Right renal pelvis (tissue), 4 donors: ENCODE data around the gene RNF151. TPM values are rescaled to one million over a fixed set of nuclear protein-coding genes. Genes with fewer than 3 reads are reported as not detected.
"Not testable (repeated sequence)": the region's sequence is repeated elsewhere in the genome, so short reads cannot be mapped to it uniquely, and the experiment has no call there.

ENCODE experiments used
- DNase-seq, 4 donors: peaks; one replicate each; pipeline ENCODE4 v3.0.0-alpha.2; 2013; ENCODE audit warnings: low read depth in 4 of 4, low spot score in 3 of 4, missing footprints in 1 of 4
- polyA plus RNA-seq, 4 donors: library from polyadenylated mRNA; unstranded; fragments of 120-200 nt; gene quantifications; one replicate each; pipeline ENCODE4 v1.2.1, GENCODE V29; 2013; ENCODE audit not compliant: insufficient read length in 4 of 4

Gene RNF151
- polyA plus RNA-seq, 4 donors: not detected

- no peak for DNase-seq
Measured at GRCh38 chr16:1958715-1959268, 7.9 kb upstream of the RNF151 start.

GRCh38 chr16:1959269-1960039 lies 7.2 kb upstream of the RNF151 start, which contains the start of gene NDUFB10:
NDUFB10 (plus strand) TSS chr16:1959538; CDS start chr16:1959625, 87 bp downstream.
- DNase-seq: peak; percentile 77 to 88 (median 78)

GRCh38 chr16:1960665-1961630 lies 5.7 kb upstream of the RNF151 start:
- no peak for DNase-seq

GRCh38 chr16:1961651-1962067 lies 5.0 kb upstream of the RNF151 start:
- DNase-seq: no peak

GRCh38 chr16:1962161-1963153 lies 4.2 kb upstream of the RNF151 start:
- not testable (repeated sequence) for DNase-seq

GRCh38 chr16:1963806-1964505 lies 2.7 kb upstream of the RNF151 start:
- no peak for DNase-seq

- peak; percentile 93 to 98 (median 96) for DNase-seq
Measured at GRCh38 chr16:1964506-1965395, 1.9 kb upstream of the RNF151 start, which contains the start of gene RPS2. RPS2 (minus strand) TSS chr16:1964826; CDS start chr16:1964625, 201 bp downstream.

- no peak for DNase-seq
Measured at GRCh38 chr16:1965396-1966001, 1.2 kb upstream of the RNF151 start.

- no peak for DNase-seq
Measured at GRCh38 chr16:1968146-1968953, 1.7 kb downstream of the RNF151 start.

- peak; percentile 86 to 90 (median 88) for DNase-seq
Measured at GRCh38 chr16:1971796-1972489, 5.3 kb downstream of the RNF151 start, which contains the start of gene TBL3. TBL3 (plus strand) TSS chr16:1972053; CDS start chr16:1972165, 112 bp downstream.

- DNase-seq: no peak
Measured at GRCh38 chr16:1972490-1972877, 5.8 kb downstream of the RNF151 start.

- DNase-seq: no peak
Measured at GRCh38 chr16:1973461-1974156, 7.0 kb downstream of the RNF151 start.

- no peak for DNase-seq
Measured at GRCh38 chr16:1974157-1975070, 7.8 kb downstream of the RNF151 start.

GRCh38 chr16:1975432-1976215 lies 9.0 kb downstream of the RNF151 start:
- no peak for DNase-seq
